Liver (tissue), 3 donors: ENCODE measurements around the gene TMEM86B.

Experiments
- YY1 ChIP-seq: IDR thresholded peaks from 2 replicates; pipeline ENCODE4 v1.6.1; 2016; ENCODE audit warnings: antibody characterized with exemption, mild to moderate bottlenecking
- TF ChIP-seq, protein P1 (sequence below): fragments of 150-350 bp; IDR thresholded peaks from 2 replicates; pipeline ENCODE4 v1.5.1; 2017; ENCODE audit warnings: improper control_type of control experiment, low read depth, low read length; ENCODE audit not compliant: missing input control
- TF ChIP-seq, protein P2 (sequence below): IDR thresholded peaks from 2 replicates; pipeline ENCODE4 v1.6.1; 2016; ENCODE audit warnings: antibody characterized with exemption
- donor health status: healthy.
- donor health status: healthy.

DNA sequence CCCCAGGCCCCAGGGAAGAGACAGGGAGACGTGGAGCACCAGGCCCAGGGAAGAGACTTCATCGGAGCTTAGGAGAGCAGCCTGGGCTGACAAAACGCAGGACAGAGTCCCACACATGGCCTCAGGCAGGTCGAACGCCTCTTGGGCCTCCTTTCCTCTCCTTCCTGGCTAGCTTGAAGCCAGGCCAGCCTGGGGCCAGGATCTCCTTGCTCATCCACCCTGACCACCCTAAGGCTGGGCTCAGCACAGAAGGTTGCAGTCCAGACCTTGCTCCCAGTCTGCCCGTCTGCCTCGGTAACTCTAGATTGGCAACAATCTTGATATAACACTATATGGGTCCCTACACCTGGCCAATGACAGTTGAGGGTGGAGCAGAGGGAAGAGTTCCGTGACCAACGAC is 20.1 kb upstream of the TMEM86B start:
- TF ChIP-seq, protein P1, sequence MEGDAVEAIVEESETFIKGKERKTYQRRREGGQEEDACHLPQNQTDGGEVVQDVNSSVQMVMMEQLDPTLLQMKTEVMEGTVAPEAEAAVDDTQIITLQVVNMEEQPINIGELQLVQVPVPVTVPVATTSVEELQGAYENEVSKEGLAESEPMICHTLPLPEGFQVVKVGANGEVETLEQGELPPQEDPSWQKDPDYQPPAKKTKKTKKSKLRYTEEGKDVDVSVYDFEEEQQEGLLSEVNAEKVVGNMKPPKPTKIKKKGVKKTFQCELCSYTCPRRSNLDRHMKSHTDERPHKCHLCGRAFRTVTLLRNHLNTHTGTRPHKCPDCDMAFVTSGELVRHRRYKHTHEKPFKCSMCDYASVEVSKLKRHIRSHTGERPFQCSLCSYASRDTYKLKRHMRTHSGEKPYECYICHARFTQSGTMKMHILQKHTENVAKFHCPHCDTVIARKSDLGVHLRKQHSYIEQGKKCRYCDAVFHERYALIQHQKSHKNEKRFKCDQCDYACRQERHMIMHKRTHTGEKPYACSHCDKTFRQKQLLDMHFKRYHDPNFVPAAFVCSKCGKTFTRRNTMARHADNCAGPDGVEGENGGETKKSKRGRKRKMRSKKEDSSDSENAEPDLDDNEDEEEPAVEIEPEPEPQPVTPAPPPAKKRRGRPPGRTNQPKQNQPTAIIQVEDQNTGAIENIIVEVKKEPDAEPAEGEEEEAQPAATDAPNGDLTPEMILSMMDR = no peak
- TF ChIP-seq YY1 = no peak
- TF ChIP-seq, protein P2, sequence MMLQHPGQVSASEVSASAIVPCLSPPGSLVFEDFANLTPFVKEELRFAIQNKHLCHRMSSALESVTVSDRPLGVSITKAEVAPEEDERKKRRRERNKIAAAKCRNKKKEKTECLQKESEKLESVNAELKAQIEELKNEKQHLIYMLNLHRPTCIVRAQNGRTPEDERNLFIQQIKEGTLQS = no peak
